Type B pancreatic cell (in vitro differentiated cells): ENCODE data around the gene GPX1. TPM values are rescaled to one million over a fixed set of nuclear protein-coding genes. Genes with fewer than 3 reads are reported as not detected.
"Not testable (repeated sequence)": the region's sequence is repeated elsewhere in the genome, so short reads cannot be mapped to it uniquely, and the experiment has no call there.

ENCODE experiments used
- DNase-seq: peaks from one replicate; pipeline ENCODE4 v3.0.0; 2021; ENCODE audit warnings: mixed read lengths; ENCODE audit not compliant: unreplicated experiment; ENCODE audit errors: extremely low spot score
- H3K27ac Mint-ChIP-seq: 2 replicates; pipeline ENCODE4 v1.8.0; 2021; ENCODE audit warnings: mild to moderate bottlenecking, mixed read lengths
- H3K27me3 Mint-ChIP-seq: 2 replicates; pipeline ENCODE4 v1.8.0; 2021; ENCODE audit warnings: mixed read lengths
- H3K36me3 Mint-ChIP-seq: 2 replicates; pipeline ENCODE4 v1.8.0; 2021; ENCODE audit warnings: mixed read lengths
- H3K4me1 Mint-ChIP-seq: one replicate; pipeline ENCODE4 v1.8.0; 2021; ENCODE audit warnings: mixed read lengths; ENCODE audit not compliant: unreplicated experiment
- H3K4me3 Mint-ChIP-seq: 2 replicates; pipeline ENCODE4 v1.8.0; 2021; ENCODE audit warnings: mild to moderate bottlenecking, mixed read lengths
- H3K9me3 Mint-ChIP-seq: 2 replicates; pipeline ENCODE4 v1.8.0; 2021; ENCODE audit warnings: mixed read lengths
- long read RNA-seq: library from polyadenylated mRNA; unstranded; transcript quantifications from one replicate; pipeline ENCODE4 v2.0.0, GENCODE V29; 2020
- total RNA-seq: library from RNA; stranded (reverse); gene quantifications from 2 replicates; pipeline ENCODE4 v1.2.1, GENCODE V29; 2021; ENCODE audit warnings: low replicate concordance
- TF ChIP-seq, protein P1 (sequence below): fragments of 200-600 bp; sonication (generic); conservative IDR thresholded peaks from 2 replicates; pipeline ENCODE4 v1.5.0; 2021; ENCODE audit warnings: antibody characterized with exemption, mild to moderate bottlenecking

The GPX1 gene
- total RNA-seq: 114 and 132 TPM in 2 replicates
- long read RNA-seq, transcript GPX1-202 (2 exons, 1,151 nt): major isoform, 19 of 20 reads
- long read RNA-seq, partial matches to known transcripts: 0 of 20 reads
- long read RNA-seq, other reads (novel, unspliced or antisense): 0 of 20 reads

DNA sequence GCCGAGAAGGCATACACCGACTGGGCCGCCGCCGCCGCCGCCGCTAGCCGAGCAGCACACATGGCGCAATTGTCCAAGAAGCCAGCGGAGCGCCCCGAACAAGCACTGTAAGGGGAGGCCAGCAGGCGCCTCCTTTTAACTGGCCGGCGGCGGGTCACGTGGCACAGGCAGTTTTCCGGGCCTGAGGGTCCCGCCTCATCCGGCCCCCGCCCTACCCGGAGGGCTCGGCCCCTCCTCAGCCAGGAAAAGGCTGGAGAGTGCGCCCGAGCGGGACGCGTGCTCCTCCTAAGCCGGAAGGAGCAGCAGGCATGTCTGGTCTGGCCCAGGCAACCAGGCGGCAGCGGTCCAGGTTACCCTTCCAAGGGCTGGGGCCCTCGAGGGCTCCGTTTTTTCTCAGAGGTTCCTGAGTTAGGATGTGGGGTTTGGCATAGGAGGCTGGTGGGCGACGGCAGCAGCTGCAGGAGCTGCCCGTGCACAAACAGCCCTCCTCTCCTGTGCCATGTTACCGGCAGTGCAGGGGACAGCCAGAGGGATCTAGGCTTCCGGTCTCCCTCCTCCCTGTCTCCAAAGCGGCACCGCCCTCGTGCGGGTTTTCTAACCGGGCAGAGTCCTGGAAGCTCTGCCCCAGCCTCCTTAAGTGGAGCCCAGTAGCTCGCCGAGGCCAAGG, at the start of gene GPX1:
GPX1 (minus strand) TSS at position 137 of the 667 bp plus-strand sequence; CDS start at position 62, 75 bp downstream.
- H3K4me1 Mint-ChIP-seq: peaks cover 22% of the 10 kb centered on the region
- DNase-seq: peak; percentile 96
- peaks cover 28% of the 10 kb centered on the region for H3K36me3 Mint-ChIP-seq

DNA sequence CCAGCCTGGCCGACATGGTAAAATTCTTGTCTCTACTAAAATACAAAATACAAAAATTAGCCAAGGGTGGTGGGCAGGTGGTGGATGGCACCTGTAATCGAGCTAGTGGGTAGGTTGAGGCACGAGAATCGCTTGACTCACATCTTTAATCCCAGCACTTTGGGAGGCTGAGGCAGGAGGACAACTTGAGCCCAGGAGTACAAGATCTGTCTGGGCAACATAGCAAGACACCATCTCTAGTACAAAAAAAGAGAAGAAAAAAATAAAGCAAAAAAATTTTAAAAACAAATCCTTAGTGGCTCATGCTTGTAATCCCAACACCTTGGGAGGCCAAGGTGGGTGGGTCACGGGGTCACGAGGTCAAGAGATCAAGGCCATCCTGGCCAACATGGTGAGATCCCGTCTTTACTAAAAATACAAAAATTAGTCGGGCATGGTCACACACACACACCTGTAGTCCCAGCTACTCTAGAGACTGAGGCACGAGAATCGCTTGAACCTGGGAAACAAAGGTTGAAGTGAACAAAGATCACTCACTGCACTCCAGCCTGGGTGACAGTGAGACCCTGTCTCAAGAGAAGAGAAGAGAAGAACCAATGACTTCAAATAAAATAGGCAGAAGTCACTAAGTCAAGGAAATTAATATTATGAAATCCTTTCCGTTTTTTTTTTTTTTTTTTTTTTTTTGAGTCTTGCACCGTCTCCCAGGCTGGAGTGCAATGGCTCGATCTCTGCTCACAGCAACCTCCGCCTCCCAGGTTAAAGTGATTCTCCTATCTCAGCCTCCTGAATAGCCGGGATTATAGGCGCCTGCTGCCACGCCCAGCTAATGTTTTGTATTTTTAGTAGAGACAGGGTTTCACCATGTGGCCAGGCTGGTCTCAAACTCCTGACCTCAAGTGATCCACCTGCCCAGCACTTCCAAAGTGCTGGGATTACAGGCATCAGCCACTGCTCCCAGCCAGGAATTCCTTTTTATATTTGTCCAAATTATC, 48.7 kb upstream of the GPX1 start:
- H3K36me3 Mint-ChIP-seq: peaks cover 20% of the 10 kb centered on the region
- no peak overlapping the region for H3K4me3 Mint-ChIP-seq
- no peaks in the 10 kb centered on the region for H3K9me3 Mint-ChIP-seq
- TF ChIP-seq, protein P1, sequence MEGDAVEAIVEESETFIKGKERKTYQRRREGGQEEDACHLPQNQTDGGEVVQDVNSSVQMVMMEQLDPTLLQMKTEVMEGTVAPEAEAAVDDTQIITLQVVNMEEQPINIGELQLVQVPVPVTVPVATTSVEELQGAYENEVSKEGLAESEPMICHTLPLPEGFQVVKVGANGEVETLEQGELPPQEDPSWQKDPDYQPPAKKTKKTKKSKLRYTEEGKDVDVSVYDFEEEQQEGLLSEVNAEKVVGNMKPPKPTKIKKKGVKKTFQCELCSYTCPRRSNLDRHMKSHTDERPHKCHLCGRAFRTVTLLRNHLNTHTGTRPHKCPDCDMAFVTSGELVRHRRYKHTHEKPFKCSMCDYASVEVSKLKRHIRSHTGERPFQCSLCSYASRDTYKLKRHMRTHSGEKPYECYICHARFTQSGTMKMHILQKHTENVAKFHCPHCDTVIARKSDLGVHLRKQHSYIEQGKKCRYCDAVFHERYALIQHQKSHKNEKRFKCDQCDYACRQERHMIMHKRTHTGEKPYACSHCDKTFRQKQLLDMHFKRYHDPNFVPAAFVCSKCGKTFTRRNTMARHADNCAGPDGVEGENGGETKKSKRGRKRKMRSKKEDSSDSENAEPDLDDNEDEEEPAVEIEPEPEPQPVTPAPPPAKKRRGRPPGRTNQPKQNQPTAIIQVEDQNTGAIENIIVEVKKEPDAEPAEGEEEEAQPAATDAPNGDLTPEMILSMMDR: no peak
- no peaks in the 10 kb centered on the region for H3K27me3 Mint-ChIP-seq
- H3K27ac Mint-ChIP-seq: peak overlapping the region; percentile 34
- H3K4me1 Mint-ChIP-seq: peaks cover 39% of the 10 kb centered on the region
- DNase-seq: no peak

More for the DNA sequence above, at the start of gene GPX1:
- Mint-ChIP-seq H3K4me3 (peak within 1 kb of the TSS; percentile 90), H3K9me3 (no peaks in the 10 kb centered on the region), H3K27ac (peak within 1 kb of the TSS; percentile 84), H3K27me3 (no peaks in the 10 kb centered on the region)
- TF ChIP-seq, protein P1: no peak

DNA sequence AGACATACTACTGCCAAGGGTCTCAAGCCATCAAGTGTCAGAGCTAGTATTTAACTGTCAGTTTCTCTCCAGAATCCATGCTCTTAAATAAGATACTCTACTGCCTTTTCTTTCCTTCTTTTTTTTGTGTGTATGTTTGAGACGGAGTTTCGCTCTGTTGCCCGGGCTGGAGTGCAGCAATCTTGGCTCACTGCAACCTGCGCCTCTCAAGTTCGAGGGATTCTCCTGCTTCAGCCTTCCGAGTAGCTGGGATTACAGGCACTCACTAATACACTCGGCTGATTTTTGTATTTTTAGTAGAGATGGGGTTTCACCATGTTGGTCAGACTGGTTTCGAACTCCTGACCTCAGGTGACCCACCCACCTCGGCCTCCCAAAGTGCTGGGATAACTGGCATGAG, 47.4 kb upstream of the GPX1 start:
- not testable (repeated sequence) for H3K4me3 Mint-ChIP-seq, DNase-seq, H3K27me3 Mint-ChIP-seq, H3K9me3 Mint-ChIP-seq
- H3K36me3 Mint-ChIP-seq: peaks cover 17% of the 10 kb centered on the region
- H3K27ac Mint-ChIP-seq: peak overlapping the region; percentile 13
- H3K4me1 Mint-ChIP-seq: peaks cover 37% of the 10 kb centered on the region

DNA sequence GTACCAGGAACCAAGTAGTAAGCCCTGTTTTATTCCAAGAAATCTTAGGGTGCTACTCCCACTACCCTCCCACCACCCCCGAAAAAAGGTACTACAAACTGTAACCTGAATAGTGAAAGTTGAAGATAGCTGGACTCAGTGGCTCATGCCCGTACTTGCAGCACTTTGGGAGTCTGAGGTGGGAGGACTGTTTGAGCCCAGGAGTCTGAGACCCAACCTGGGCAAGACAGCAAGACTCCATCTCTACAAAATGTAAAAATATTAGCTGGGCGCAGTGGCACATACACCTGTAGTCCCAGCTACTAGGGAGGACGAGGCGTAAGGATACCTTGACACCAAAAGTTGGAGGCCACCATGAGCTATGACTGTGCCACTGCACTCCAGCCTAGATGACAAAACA, 45.7 kb upstream of the GPX1 start:
- TF ChIP-seq, protein P1: no peak
- H3K4me3 Mint-ChIP-seq: no peak overlapping the region
- H3K36me3 Mint-ChIP-seq: peaks cover 12% of the 10 kb centered on the region
- no peaks in the 10 kb centered on the region for H3K9me3 Mint-ChIP-seq
- no peaks in the 10 kb centered on the region for H3K27me3 Mint-ChIP-seq
- H3K4me1 Mint-ChIP-seq: peaks cover 35% of the 10 kb centered on the region
- DNase-seq: no peak
- no peak overlapping the region for H3K27ac Mint-ChIP-seq

DNA sequence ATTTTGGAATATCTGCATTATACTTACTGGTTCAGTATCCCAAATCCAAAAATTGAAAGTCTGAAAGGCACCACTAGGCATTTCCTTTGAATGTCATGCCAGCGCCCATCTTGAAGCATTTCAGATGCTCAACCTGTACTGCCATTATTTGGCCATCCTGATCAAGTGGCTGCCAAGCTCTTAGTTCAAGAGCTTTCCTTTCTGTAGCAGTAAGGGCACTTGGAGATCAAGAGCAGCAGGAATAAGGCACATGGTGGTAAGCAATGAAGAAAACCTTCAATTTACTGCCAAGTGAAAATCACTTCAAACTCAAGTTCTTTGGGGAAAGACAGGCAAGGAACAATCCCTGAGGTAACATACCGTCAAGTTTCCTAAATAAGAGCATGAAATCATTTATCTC, 43.6 kb upstream of the GPX1 start:
- Mint-ChIP-seq H3K36me3 (peaks cover 21% of the 10 kb centered on the region), H3K9me3 (no peaks in the 10 kb centered on the region), H3K4me1 (peaks cover 31% of the 10 kb centered on the region), H3K4me3 (no peak overlapping the region), H3K27ac (peak overlapping the region; percentile 34), H3K27me3 (no peaks in the 10 kb centered on the region)
- DNase-seq: no peak
- TF ChIP-seq, protein P1: no peak
